Adrenal gland (tissue), 12 donors: ENCODE data around the gene KCNAB1. TPM values are rescaled to one million over a fixed set of nuclear protein-coding genes. Genes with fewer than 3 reads are reported as not detected.
"Not testable (repeated sequence)": the region's sequence is repeated elsewhere in the genome, so short reads cannot be mapped to it uniquely, and the experiment has no call there.

ENCODE experiments used
- DNase-seq, 7 donors: peaks; one replicate each; pipeline ENCODE4 v3.0.0-alpha.2; 2019 to 2020
- H3K27ac ChIP-seq, 5 donors: fragments of 200-600 bp; sonication (generic) in 4 of 5; 1 replicate in 3 of 5; 2 replicates in 2 of 5; pipeline versions ENCODE4 v1.5.1 to v1.8.0; 2016 to 2020; ENCODE audit warnings: mild to moderate bottlenecking in 1 of 5
- H3K27me3 ChIP-seq: fragments of 200-600 bp; 2 replicates; pipeline ENCODE4 v1.8.0; 2021
- H3K36me3 ChIP-seq, 2 donors: fragments of 200-600 bp; replicated peaks in 1 of 2; 1 replicate in 1 of 2; 2 replicates in 1 of 2; pipeline versions ENCODE4 v1.5.1 to v1.8.0; 2018 to 2022
- H3K4me1 ChIP-seq, 2 donors: fragments of 200-600 bp; replicated peaks in 1 of 2; 1 replicate in 1 of 2; 2 replicates in 1 of 2; pipeline versions ENCODE4 v1.5.1 to v1.8.0; 2018 to 2021
- H3K4me3 ChIP-seq, 4 donors: fragments of 200-600 bp; sonication (generic) in 3 of 4; one replicate each; pipeline ENCODE4 v1.5.1; 2016 to 2018
- H3K9me3 ChIP-seq, 3 donors: fragments of 200-600 bp; sonication (generic) in 1 of 3; replicated peaks in 1 of 3; 1 replicate in 2 of 3; 2 replicates in 1 of 3; pipeline versions ENCODE4 v1.5.1 to v1.8.0; 2016 to 2021
- POLR2A ChIP-seq, 2 donors: fragments of 450-650 bp; IDR thresholded peaks; one replicate each; pipeline ENCODE4 v1.6.1; 2017; ENCODE audit warnings: antibody characterized with exemption in 2 of 2, mild to moderate bottlenecking in 2 of 2, moderate library complexity in 1 of 2
- WGBS, 4 donors: extraction: QIAGEN DNeasy Blood & Tissue Kit in 2 of 4; methylation state at CpG; one replicate each; pipeline versions ENCODE4 v1.1.5 to v1.1.7; 2013 to 2017; 5-methylcytosine and 5-hydroxymethylcytosine counted together
- intact Hi-C, 2 donors: fragments of 100-400 bp; cut with DNase I; formaldehyde crosslinking; loops; one replicate each; pipeline versions ENCODE4 v1.14.1 to v1.15.0; 2022 to 2023
- polyA plus RNA-seq, 3 donors: library from polyadenylated mRNA; stranded (reverse); fragments of 200-250 nt in 2 of 3; fragments of 350-450 nt in 1 of 3; fragmentation: Illumina TruSeq in 1 of 3; extraction: RNeasy Lipid Tissue Mini Kit (QIAGEN cat#74804) in 1 of 3; gene quantifications; one replicate each; pipeline ENCODE4 v1.2.3, GENCODE V29; 2013 to 2014
- total RNA-seq, 9 donors: library from RNA; depleted of rRNA in 4 of 9; stranded (reverse); fragments of >200 nt in 4 of 9; fragments of 120-200 nt in 1 of 9; fragmentation: NEBNext Ultra II Directional in 1 of 9; extraction: Animal tissue kit (Norgen Biotek cat#: 25700) in 1 of 9; gene quantifications; one replicate each; pipeline versions ENCODE4 v1.1.0 to v1.2.4, GENCODE V29; 2013 to 2023
- TF ChIP-seq, protein P1 (sequence below), 6 experiments: fragments of 450-650 bp in 4 of 6; fragments of 200-600 bp in 2 of 6; sonication (generic) in 1 of 6; IDR thresholded peaks; 1 replicate in 5 of 6; 2 replicates in 1 of 6; pipeline versions ENCODE4 v1.5.1 to v1.8.0; 2016 to 2021; ENCODE audit warnings: antibody characterized with exemption in 6 of 6, mild to moderate bottlenecking in 2 of 6, moderate library complexity in 1 of 6
- donor health status: healthy with polysubstance abuse.
- donor health status: Bipolar disorder and iron deficiency.
- donor health status: DM: yes; HTN: yes; CAD: no.
- donor health status: DM: no; HTN: no; CAD: no.
- donor health status: DM: no; HTN: no; CAD: no.
- donor health status: DM: yes; HTN: yes; CAD: no.

Gene KCNAB1
- total and polyA plus RNA-seq, 12 donors: 0.36 to 5.0 (median 1.5) TPM

DNA sequence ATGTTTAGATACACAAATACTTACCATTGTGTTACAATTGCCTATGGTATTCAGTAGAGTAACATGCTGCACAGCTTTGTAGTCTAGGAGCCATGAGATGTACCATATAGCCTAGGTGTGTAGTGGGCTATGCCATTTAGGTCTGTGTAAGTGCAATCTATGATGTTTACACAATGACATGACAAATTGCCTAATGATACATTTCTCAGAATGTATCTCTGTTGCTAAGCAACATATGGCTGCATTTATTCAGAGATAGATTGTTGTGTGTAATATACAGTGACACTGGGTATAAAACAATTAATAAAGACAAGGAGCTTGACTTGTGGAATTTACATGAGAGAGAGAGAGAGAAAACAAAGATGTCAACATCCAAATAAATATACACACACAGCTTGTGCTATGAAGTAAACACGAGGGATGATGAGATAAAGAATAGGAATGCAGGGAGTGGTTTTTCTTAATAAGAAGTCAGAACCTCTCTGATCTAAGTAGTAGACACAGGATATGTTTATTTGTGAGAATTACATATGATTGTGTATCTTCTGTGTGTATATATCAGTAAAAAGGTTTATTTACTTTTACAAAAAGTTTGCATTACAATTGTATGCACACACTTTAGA lies 110.0 kb downstream of the KCNAB1 start:
- intact Hi-C loops: no loop called here
- no peaks in the 10 kb centered on the region for H3K27me3 ChIP-seq
- H3K4me1 ChIP-seq: no peaks in the 10 kb centered on the region
- WGBS, 4 donors: 38 to 69% (median 63%) methylated on average over 1 of the region's 1 CpG
- no peak overlapping the region for H3K27ac ChIP-seq
- no peak overlapping the region for H3K4me3 ChIP-seq
- TF ChIP-seq POLR2A (IDR thresholded peaks at IDR 0.05): no peak
- TF ChIP-seq, protein P1, sequence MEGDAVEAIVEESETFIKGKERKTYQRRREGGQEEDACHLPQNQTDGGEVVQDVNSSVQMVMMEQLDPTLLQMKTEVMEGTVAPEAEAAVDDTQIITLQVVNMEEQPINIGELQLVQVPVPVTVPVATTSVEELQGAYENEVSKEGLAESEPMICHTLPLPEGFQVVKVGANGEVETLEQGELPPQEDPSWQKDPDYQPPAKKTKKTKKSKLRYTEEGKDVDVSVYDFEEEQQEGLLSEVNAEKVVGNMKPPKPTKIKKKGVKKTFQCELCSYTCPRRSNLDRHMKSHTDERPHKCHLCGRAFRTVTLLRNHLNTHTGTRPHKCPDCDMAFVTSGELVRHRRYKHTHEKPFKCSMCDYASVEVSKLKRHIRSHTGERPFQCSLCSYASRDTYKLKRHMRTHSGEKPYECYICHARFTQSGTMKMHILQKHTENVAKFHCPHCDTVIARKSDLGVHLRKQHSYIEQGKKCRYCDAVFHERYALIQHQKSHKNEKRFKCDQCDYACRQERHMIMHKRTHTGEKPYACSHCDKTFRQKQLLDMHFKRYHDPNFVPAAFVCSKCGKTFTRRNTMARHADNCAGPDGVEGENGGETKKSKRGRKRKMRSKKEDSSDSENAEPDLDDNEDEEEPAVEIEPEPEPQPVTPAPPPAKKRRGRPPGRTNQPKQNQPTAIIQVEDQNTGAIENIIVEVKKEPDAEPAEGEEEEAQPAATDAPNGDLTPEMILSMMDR (IDR thresholded peaks at IDR 0.05): no peak
- H3K36me3 ChIP-seq: no peaks in the 10 kb centered on the region
- no peaks in the 10 kb centered on the region for H3K9me3 ChIP-seq
- DNase-seq: no peak

- H3K27ac ChIP-seq, intact Hi-C loops, DNase-seq, H3K4me3 ChIP-seq, H3K27me3 ChIP-seq, H3K9me3 ChIP-seq, H3K36me3 ChIP-seq, H3K4me1 ChIP-seq: not testable (repeated sequence)
These were observed 110.8 kb downstream of the KCNAB1 start for GRCh38 chr3:156231221-156231620.

GRCh38 chr3:156233876-156234275 lies 113.5 kb downstream of the KCNAB1 start:
- H3K36me3 ChIP-seq: no peaks in the 10 kb centered on the region
- intact Hi-C loops: no loop called here
- TF ChIP-seq, protein P1 (IDR thresholded peaks at IDR 0.05): no peak
- no peak for TF ChIP-seq POLR2A (IDR thresholded peaks at IDR 0.05)
- no peak overlapping the region for H3K27ac ChIP-seq
- H3K9me3 ChIP-seq: no peaks in the 10 kb centered on the region
- 72 to 78% (median 76%) methylated on average over 2 of the region's 2 CpGs for WGBS, 4 donors
- H3K27me3 ChIP-seq: no peaks in the 10 kb centered on the region
- no peak for DNase-seq
- no peak overlapping the region for H3K4me3 ChIP-seq
- no peaks in the 10 kb centered on the region for H3K4me1 ChIP-seq

- H3K27me3 ChIP-seq: no peaks in the 10 kb centered on the region
- 72 to 85% (median 79%) methylated on average over 3 of the region's 3 CpGs for WGBS, 4 donors
- intact Hi-C loops: no loop called here
- H3K4me1 ChIP-seq: no peaks in the 10 kb centered on the region
- TF ChIP-seq, protein P1 (IDR thresholded peaks at IDR 0.05): no peak
- TF ChIP-seq POLR2A (IDR thresholded peaks at IDR 0.05): no peak
- no peak for DNase-seq
- H3K27ac ChIP-seq: no peak overlapping the region
- H3K36me3 ChIP-seq: no peaks in the 10 kb centered on the region
- H3K9me3 ChIP-seq: no peaks in the 10 kb centered on the region
- H3K4me3 ChIP-seq: no peak overlapping the region
These were observed 116.3 kb downstream of the KCNAB1 start for GRCh38 chr3:156236556-156237260.

- TF ChIP-seq POLR2A (IDR thresholded peaks at IDR 0.05): no peak
- TF ChIP-seq, protein P1 (IDR thresholded peaks at IDR 0.05): no peak
- Histone ChIP-seq H3K4me1 (no peaks in the 10 kb centered on the region), H3K36me3 (no peaks in the 10 kb centered on the region), H3K27ac (no peak overlapping the region), H3K27me3 (no peaks in the 10 kb centered on the region), H3K9me3 (no peaks in the 10 kb centered on the region), H3K4me3 (no peak overlapping the region)
- intact Hi-C loops: no loop called here
- DNase-seq: no peak
- 69 to 84% (median 78%) methylated on average over 5 of the region's 5 CpGs for WGBS, 4 donors
These were observed 120.3 kb downstream of the KCNAB1 start for GRCh38 chr3:156240642-156241041.
